Testis (tissue), 2 donors: Measurements from ENCODE around the gene PARM1.

Experiments used
- POLR2A ChIP-seq: fragments of 450-650 bp; IDR thresholded peaks from one replicate; pipeline ENCODE4 v1.6.1; 2017; ENCODE audit warnings: antibody characterized with exemption, mild to moderate bottlenecking, moderate library complexity
- TF ChIP-seq, protein P1 (sequence below), 3 experiments: fragments of 450-650 bp in 2 of 3; fragments of 200-600 bp in 1 of 3; sonication (generic) in 1 of 3; IDR thresholded peaks; one replicate each; pipeline ENCODE4 v1.5.1; 2016 to 2019; ENCODE audit warnings: antibody characterized with exemption in 3 of 3, mild to moderate bottlenecking in 2 of 3, moderate library complexity in 1 of 3

GRCh38 chr4:75087416-75087815 is 154.5 kb downstream of the PARM1 start:
- TF ChIP-seq, protein P1, sequence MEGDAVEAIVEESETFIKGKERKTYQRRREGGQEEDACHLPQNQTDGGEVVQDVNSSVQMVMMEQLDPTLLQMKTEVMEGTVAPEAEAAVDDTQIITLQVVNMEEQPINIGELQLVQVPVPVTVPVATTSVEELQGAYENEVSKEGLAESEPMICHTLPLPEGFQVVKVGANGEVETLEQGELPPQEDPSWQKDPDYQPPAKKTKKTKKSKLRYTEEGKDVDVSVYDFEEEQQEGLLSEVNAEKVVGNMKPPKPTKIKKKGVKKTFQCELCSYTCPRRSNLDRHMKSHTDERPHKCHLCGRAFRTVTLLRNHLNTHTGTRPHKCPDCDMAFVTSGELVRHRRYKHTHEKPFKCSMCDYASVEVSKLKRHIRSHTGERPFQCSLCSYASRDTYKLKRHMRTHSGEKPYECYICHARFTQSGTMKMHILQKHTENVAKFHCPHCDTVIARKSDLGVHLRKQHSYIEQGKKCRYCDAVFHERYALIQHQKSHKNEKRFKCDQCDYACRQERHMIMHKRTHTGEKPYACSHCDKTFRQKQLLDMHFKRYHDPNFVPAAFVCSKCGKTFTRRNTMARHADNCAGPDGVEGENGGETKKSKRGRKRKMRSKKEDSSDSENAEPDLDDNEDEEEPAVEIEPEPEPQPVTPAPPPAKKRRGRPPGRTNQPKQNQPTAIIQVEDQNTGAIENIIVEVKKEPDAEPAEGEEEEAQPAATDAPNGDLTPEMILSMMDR (IDR thresholded peaks at IDR 0.05), result no peak
- TF ChIP-seq POLR2A, result no peak
